NCI-H1417 (cell line): ENCODE measurements around the gene PDIA5.

Experiments used
- DNase-seq, 3 experiments: peaks; one replicate each; lab custom pipeline; 2025; lab: John Stamatoyannopoulos, UW

Gene PDIA5

DNA sequence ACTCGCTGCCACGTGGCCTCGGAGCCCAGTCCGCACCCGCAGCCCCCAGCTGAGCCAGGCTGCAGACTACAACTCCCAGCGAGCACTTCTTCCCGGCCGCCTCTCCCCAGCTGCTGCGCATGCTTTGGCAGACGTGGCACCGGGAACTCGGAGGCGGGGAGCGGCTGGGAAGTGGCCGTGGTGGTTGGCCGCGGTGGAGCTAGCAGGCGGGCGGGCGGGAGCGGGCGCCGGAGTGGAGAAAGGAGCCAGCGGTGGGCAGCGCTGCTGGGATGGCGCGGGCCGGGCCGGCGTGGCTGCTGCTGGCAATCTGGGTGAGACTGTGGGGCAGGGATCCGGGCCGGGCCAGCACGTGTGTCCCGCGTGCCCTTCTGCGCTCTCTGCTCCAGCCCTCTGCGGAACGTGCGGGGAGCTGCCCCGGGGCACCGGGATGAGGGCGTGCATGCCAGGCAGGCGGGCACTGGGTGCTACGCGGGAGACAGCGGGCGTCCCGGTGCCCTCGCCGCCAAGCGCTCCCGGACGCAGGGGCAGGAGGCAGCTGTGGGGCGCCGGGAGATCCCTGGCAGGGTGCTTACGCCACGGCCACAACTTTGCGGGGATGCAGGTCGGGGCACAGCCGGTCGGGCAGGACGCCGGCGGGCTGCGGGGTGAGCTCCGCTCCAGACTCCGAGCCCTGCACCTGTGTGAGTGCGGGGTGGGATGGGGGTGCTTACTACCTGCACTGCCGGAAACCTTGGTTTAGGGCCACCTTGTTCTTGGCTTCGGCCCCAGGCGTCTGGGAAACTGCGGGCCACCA is at the start of gene PDIA5:
PDIA5 (plus strand) TSS at position 130 of the 793 bp plus-strand sequence; CDS start at position 270, 140 bp downstream.
- DNase-seq: peak; percentile 84 to 95 (median 91)

DNA sequence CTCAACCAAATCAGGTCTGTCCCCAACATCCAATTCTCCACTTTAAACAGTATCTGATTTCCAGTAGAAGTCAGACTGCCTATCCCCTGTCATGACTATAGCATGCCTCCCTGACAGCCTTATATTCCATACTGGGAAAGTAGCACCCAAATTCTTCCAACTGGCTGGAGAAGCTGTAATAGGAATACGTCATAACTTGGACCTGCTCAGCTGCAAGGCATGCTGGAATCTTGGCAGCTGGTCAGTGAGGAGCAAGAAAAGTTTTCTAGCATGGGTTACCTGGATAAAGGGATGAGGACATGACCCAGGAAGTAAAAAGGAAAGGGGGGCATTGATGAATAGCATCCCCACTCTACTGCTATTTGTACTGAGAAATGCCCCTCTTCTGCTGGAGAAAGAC is 48.1 kb upstream of the PDIA5 start:
- no peak for DNase-seq

DNA sequence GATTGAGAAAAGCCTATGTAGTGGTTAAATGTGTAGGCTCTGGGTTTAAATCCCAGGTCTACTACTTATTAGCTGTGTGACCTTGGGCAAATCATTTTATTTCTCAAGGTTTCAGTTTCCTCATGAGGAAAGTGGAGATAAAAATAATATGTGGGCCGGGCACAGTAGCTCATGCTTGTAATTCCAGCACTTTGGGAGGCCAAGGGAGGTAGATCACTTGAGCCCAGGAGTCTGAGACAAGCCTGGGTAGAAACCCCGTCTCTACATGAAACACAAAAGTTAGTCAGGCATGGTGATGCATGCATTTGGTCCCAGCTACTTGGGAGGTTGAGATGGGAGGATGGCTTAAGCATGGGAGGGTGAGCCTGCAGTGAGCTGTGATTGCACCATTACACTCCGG is 47.7 kb upstream of the PDIA5 start:
- no peak for DNase-seq

DNA sequence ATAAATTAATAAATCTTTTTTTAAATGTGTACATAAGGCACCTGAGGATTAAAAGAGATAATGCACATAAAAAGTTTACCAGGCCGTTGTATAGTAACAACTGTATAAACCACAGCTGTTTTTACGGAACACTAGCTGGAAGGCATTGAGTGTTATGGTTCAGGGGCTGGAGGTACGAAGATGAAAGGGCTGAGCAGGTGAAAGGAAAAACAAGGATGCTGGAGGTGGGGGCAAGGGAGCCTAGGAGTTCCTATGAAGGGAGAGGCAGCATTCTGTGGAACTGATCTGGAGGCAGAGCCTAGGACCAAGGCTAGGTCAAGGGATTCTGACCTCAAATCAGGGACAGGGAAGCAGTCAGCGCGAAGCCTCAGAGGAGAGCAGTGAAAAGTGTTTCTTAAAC is 47.2 kb upstream of the PDIA5 start:
- DNase-seq: no peak

DNA sequence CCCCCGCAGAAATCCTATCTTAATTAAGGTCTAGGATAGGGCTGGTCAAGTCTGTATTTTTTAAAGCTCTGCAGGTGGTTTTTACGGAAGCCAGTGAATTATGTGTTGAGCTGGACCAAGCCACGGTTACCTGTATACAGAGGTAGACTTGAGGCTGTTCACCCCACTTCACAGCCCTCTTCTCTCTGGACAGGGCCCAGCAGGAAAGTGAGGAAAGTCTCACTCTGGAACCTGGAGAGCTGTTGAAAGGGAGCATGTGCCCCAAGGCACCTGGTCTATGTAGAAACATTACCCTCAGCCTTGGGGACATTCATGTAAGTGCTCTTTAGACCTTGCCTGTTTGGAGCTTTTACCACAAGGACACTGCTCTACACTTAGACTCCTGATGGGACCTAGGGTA is 46.1 kb upstream of the PDIA5 start:
- DNase-seq: no peak

DNA sequence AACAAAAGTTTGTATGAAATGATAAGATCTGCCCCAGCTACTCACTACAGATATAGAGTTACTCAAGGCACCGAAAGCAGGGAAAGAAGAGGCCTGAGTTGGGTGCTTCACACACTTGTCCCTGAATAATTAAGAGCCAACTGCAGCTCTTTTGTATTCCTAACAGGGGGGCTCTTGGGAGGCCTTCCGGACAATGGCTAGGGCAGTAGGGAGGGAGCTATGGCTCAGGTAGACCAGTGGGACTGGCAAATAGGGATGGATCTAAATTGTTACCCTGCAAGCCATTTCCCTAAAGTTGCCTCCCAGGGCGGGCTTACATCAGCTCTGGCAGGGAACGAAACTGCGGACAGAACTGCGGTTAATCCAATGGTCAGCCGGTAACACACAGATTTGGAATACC is 45.4 kb upstream of the PDIA5 start:
- no peak for DNase-seq

DNA sequence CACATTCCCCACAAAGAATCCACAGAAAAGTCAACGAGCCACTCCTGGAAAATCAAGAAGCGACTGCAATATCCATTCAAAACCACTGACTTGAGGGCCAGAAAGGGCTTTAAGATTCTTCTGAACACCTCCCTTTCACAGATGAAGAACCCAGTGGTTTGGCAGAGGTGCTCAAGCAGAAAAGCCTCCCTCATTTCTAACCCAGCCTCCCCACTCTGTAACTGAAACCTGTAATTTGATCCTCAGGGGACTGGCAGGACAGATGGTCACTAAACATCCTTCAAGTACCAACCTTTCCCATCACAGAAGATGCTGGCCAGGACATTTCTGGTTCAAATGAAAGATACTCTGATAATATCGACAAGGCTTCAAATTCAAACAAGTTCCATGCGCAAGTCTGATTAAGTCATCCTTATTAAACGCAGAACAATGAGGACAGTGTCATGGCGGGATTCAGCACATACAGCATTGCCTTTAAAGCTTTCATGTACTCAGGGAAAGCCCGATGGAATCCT is 44.8 kb upstream of the PDIA5 start:
- peak; percentile 16 to 78 (median 33) for DNase-seq

DNA sequence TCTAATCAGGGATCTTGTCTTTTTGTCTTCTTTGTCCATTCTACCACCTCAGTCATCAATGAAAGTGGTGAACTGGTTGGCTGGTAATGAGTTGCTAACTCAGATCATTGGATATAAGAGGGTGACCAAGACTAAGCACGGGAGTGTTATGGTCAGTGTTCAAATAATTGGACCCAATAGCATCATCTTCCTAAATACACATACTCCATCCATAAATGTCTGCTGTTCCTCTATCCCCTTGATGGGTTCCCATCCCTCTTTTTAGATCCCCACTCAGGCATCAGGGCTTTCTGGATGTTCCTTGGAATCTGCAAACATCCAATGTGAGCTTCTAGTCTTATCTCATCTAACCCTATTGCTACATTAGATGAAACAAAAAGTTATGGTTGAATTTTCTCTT is 42.8 kb upstream of the PDIA5 start:
- no peak for DNase-seq

DNA sequence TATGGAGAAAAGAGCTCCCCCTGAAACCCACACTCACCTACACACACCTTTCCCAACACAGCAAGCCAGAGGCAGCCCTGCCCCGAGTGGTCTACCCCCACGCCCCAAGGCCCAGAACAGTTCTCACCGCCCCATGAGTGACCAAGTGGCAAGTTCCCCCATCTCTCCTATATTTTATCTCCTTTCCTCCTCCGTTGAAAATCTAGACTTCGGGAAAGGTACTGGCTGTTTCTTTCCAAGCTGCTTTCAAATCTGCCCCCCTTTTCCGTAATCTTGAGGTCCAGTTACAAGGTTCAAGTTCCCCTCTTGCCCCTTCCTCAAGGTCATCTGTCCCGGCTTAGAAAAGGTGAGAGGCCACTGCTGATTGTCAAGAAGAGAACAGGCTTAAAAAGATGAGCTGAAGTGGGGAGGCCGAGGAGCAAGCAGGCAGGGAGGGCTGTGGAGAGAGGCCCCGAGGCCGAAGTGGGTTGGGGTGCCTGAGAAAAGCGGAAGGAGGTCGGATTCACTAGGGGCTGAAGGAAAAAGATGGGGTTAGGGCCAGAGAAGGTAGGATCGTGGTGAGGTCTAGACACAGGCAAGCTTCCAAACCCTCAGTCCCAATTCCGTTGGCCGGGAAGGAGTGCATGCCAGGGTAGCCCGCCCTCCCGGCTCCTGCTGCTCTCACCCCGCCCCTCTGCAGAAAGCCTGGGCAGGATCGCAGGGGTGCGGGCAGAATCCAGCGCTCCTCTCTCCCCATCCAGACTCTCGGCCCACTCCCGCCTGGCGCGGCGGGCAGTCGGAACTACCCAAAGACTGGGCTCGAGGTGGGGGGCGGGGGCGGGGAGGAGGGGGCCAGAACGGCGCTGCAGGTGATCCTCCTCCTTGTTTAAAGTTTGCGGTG is 40.9 kb upstream of the PDIA5 start:
- DNase-seq: no peak

DNA sequence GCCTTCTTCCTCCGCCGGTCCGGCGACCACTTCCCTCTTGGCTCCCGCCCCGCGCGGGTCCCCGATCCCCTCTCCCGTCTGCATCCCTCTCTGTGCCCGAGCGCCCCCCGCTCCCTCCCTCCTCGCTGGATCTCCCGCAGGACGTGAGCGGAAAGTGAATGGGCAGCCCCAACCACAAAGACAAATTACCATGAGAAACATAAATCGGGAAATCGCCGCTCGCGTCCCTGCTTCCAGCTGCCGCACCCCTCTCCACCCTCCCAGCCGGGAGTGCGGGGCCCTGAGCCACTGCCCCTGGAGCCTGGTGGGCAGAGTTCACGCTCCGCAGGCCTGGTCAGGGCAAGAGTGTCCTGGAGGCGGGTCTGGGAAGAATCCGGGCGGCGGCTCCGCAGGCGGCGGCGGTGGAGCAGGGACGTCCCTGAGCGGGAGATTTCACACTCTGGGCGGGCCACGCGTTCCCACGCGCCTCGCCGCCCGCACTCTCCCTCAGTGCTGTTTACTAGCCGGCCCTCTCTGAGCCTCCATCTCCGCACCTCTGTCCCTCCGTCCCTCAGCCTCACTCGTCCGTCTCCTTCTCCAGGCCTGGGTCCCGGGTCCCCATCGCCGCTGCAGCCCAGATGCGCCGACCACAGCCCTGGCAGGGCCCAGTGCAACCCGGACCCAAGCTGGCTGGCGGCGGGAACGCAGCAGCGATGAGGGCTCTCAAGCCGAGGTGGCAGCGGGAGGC is 40.1 kb upstream of the PDIA5 start:
- DNase-seq: peak in 2 of 3 experiments; percentile 67 to 75

DNA sequence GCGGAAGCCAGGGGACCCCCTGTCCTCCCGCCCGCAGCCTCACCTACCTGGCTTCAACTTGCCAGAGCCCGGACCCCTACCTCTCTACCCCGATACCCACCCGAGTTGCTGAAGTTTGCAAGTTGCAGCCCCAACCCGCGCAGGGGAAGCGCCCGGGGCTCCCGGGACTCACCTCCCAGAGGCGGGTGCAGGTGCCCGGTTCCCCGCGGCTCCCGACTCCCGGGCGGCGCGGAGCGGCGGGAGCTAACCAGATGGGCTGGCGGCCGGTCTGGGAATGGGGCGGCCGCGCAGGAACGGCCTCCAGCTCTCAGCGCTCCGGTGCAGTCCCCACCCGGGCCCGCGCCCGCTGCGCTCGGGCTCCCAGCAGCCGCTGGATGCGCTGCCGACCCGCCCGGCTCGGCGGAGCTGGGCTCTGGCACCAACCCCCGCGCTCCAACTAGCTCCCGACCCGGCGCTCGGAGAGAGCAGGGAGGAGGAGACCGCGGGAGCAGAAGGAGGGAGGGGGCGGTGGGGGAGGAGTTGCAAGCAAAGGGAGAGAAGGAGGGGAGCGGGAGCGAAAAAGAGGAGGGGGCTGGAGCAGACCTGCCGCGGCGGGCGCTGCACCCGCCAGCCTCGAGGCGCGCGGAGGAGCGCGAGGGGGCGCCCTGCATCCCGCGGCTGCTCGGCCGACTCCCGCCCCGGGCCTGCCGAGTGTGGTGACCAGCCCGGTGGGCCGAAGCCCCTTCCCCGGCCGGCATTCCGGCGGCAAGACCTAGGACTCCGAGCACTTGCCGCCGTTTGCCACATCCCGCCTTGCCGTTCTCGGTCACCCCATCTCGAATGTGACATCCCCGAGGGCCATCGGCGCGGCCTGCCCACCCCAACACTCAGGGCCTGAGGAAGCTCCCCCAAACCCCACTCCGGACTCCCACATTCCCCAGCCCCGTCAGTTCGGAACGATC is 39.3 kb upstream of the PDIA5 start, which contains the start of gene SEMA5B:
SEMA5B (minus strand) TSS at position 472 of the 941 bp plus-strand sequence. CDS start 66,500 bp downstream, outside the sequence.
- peak; percentile 29 to 80 (median 69) for DNase-seq

DNA sequence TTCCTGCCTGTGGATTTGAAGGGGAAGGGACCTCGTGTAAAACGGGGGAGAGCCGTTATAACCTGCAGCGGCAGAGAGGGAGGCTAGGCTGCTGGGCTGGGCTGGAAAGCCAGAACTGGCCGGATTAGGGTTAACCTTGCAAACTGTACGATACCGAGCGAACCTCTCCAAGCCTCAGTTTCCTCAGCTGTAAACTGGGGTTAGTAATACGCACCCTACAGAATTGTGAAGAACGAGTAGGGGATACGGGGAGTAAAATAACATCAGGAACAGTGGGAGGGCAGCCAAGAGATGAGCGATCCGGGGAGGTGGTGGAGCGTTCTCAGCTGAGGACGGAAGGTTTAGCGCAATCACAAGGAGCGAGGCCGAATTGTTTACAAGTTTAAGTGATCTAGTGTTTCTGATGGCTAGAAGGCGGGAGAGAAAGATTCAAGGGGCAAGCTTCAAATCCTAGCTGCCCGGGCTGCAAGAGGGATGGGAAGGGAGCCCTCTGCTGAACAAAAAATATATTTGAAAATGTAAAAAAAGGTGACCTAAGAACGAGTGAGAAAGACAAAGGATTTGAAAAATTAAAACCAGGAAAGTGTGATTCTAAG is 38.5 kb upstream of the PDIA5 start:
- peak; percentile 57 to 82 (median 74) for DNase-seq

DNA sequence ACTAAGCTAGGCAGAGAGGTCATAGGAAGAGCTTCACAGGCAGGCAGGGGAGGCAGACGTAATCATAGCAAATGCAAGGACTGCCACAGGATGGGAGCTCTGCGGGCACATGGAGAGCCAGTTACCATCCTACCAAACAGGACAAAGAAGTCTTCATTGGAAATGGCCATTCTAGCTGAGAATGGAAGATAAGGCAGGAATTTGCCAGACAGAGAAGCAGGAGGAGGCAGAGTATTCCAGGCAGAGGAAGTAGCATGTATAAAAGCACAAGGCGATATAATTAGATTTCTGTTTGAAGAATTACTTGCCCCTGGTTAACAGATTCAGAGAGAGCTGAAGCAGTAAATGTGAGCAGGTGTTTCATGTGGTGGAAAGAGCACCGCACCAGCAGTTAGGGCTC is 35.8 kb upstream of the PDIA5 start:
- DNase-seq: no peak

DNA sequence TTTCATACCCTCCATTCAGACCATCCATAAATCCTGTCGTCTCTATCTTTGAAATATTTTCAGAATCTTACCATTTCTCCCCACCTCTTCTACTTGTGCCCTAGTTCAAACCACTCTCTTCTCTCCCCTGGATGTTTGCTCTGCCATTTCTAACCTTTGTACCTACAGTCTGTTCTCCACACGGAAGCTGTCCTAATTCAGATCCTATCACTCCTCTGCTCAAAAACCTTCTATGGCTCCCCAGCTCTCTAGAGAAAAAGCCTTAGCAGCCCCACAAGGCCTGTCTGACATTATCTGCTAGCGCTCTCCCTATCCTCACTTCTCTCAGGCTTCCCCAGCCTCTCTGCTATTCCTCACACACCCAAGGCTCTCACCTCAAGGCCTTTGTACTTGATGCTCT is 34.8 kb upstream of the PDIA5 start:
- no peak for DNase-seq

DNA sequence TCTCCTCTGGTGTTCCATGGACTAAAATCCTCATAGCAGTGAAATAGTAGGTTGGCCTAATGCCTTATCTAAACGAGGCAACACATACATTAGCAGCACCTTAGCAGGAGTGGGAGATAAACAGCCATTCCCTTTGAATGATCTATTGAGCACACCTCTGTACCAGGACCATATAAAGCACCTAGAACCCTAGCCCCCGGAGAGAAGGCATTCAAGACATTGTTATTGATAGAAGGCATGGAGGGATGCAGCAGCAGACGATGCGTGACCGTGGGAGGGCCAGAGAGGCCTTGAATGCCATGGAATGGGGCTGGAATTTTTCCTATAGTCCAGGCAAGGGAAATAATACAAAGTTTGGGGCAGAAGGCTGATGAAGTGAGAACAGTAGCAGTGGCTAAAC is 32.7 kb upstream of the PDIA5 start:
- no peak for DNase-seq

DNA sequence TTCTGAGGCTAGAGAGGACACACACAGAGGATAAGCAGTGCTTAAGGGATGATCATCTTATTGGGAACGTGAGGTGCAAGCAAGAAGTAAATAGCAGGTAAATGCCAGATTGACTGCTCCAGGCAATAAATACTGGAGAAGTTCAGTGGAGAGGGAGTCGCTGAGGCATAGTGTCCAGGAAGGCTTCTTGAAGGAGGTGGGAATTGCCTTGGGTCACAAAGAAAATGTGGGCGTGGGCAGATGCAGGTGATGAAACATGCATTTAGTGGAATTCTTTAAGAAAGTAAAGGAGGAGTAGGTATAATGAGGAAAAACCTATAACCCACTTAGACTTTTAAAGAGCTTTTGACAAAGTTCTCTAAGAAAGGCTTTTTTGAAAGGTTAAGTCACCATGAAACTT is 31.8 kb upstream of the PDIA5 start:
- no peak for DNase-seq

DNA sequence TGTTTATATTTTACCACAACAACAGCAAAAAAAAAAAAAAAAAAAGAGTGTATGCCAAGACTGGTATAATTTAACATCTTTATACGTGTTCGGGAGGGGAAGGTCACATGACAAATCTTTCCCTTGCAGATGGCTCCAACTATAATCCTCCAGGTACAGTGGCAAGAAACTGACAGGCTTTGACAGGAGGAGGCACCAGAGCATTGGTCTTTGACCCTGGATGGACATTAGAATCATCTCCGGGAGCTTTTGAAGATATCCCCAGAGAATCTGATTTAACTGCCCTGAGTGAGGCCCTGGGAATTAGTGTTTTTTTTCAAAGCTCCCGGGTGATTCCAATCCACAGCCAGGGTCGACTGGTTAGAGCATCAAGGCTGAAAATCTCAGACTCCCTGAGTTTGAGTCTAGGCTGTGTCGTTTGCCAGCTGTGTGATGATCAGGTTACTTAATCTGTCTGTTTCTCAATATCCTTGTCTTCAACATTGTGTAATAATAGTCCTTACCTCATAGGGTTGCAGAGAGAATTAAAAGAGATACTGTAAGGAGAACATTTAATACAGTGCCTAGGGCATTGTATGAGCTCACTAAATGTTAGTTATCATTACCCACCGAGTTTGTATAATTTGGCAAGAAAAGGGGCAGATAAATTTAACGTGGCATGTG is 30.3 kb upstream of the PDIA5 start:
- DNase-seq: no peak

DNA sequence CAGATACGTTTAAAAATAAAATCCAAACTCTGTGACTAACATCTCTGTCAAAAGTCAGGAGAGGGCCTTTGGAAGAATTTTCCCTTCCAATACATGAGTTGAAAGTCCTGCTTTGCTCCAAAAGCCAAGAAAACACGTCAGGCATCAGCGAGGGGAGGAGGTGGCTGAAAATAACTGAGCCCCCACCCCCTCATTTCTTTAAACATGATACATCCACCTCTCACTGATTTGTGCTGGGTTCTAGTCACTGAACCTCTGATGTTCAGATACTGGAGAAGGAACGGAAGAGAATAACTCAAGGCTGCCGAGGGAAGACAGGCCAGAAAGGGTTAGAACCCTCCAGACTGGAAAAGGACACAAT is 29.8 kb upstream of the PDIA5 start:
- no peak for DNase-seq

DNA sequence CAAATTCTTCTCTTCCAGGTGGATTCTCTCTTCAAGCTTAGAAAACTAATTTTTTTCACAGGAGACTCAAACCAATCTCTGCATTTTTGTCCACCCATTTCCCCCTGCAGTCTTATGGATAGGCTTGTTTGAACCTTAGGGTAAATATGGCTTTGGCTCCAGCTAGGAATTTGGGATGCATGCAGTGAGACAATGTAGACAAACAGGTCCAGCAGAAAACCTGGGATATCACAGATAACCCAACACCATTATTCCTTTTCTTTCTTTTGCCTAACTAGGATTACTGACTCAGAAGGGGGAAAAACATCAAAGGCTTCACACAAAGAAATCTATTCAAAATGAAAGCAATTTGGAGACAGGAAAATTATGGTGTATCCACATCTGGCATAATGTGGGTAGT is 28.1 kb upstream of the PDIA5 start:
- DNase-seq: peak in 1 of 3 experiments; percentile 72

DNA sequence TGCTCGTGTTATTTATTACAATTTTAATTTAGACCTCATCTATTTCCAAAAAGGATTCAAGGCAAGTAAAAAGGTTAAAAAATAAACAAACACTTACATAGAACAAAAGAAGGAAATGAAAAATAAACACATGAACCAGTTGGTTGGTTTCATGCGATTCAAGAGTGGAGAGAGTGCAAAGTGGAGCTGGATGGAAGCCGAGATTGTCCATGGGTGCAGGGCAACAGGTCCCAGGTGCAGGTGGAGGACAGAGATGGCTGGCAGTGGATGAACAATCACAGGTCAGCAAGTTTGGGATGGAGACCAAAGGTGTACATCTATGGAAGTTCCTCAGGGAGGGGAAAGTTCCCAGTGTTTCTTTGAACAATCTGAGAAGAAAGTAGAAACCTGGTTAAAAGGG is 27.6 kb upstream of the PDIA5 start:
- DNase-seq: peak in 2 of 3 experiments; percentile 24 to 72
